ENCODE measurements around the gene TLR10.
A peak's percentile ranks its signal among the peaks of the same experiment; 100 is the strongest.

The TLR10 gene

DNA sequence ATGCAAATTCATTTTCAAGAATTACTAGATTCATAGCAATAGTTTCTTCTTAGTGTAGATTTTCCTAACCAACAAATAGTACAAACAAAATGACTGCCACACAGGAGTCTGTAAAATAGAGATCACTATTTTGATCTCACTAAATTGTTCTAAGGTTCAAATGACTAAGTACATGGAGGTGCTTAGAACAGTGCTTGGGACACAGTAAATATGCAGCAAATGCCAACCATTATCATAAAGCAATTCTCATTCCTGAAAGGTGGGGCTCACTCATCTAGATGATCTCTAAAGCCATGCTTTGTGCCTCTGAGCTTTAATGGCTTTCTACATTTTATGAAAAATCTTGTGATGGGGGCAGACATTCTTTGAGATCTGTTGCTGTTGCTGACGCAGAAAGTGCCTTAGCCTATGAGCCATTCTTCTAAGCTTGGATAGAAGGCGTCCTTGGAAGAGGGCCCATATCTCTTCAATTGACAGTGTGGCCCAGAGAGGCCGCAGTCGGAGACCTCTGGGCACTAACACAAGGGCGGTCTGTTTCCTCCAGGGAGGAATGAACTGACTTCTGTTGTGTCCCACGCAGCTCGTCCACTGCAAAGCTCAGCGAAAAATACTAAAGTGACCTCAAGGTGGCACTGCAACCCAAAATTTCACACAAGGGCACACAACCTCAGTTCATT, 23.5 kb downstream of the TLR10 start:
- Mint-ChIP-seq H3K9me3 (no peaks in the 10 kb centered on the region), H3K27me3 (peaks cover 10% of the 10 kb centered on the region), H3K4me3 (no peak overlapping the region), H3K4me1 (peaks cover 25% of the 10 kb centered on the region), H3K27ac (no peak overlapping the region)
- DNase-seq (peak; percentile 39 to 65), ATAC-seq (peak; percentile 77)

- ATAC-seq (peak; percentile 40), DNase-seq (no peak)
- Mint-ChIP-seq H3K4me3 (no peak overlapping the region), H3K9me3 (no peaks in the 10 kb centered on the region), H3K27me3 (peaks cover 10% of the 10 kb centered on the region), H3K4me1 (peaks cover 25% of the 10 kb centered on the region), H3K27ac (no peak overlapping the region)
These were observed 24.7 kb downstream of the TLR10 start for GRCh38 chr4:38757945-38758600.

- Mint-ChIP-seq H3K27ac (no peak overlapping the region), H3K9me3 (peaks cover 6 to 7% of the 10 kb centered on the region in 2 donors), H3K4me3 (no peak overlapping the region), H3K27me3 (no peaks in the 10 kb centered on the region), H3K4me1 (peaks cover 9% of the 10 kb centered on the region)
- peak; percentile 21 for ATAC-seq
- DNase-seq = no peak
These were observed 29.6 kb downstream of the TLR10 start for GRCh38 chr4:38752941-38753806.

DNA sequence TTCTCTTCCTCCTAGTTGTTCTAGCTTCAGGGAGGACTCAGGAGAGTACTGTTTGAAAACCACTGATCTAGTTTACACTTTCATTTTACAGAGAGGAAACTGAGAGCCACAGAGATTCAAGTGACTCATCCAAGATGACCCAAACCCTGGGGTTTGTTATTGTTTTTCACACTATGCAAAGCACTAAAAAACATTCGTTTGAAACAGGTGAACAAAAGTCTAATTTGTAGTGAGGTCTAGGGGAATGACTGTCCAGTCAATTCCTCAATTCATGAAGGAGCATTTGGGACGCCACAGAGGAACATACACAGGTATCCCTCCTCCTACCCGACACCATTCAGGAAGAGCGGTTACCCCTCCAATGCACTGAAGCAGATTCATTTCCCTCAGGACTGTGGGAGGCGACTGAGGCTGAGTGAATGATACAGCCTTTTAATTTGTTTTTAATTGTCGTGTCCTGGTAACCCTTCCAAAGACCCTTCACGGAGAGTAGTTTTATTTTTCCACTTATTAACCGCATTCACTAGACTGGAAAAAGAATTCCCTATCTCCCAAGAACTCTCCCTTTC, 30.3 kb downstream of the TLR10 start:
- no peak overlapping the region for H3K27ac Mint-ChIP-seq

DNA sequence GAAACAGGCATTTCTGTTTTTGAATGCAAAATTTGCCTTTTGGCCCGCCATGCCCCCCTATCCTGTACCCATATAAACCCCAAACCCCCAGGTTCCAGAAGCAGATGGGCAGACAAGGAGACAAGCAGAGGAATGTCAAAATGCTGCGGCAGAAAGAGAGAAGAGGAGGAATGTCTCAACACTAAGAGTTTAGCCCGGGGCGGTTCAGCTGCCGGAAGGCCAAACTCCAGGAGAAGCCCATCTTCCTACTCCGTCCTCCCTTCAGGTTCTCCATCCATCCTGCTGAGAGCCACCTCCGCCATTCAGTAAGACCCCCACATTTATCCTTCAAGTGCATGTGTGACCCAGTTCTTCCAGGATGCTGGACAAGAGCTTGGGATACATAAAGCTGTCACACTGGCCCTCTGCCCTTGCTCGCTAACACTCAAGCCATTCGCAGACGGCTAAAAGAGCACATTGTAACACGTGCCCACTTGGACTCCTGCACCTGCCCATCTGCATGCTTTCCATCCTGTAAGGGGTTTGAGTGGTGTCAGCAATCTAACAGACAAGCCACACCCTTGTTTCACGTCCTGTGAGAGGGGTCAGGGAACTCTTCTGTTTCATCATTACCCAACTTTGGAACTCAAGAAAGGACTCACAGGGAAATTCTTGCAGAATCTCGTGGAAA, 31.3 kb downstream of the TLR10 start:
- no peak for DNase-seq
- Mint-ChIP-seq H3K27me3 (no peaks in the 10 kb centered on the region), H3K27ac (no peak overlapping the region), H3K9me3 (peaks cover 15 to 19% of the 10 kb centered on the region in 2 donors), H3K4me1 (peaks cover 9% of the 10 kb centered on the region), H3K4me3 (no peak overlapping the region)
- ATAC-seq = no peak

More for the DNA sequence above, 30.3 kb downstream of the TLR10 start:
- DNase-seq = no peak
- H3K27me3 Mint-ChIP-seq = no peaks in the 10 kb centered on the region
- ATAC-seq = peak; percentile 96
- no peak overlapping the region for H3K4me3 Mint-ChIP-seq
- H3K9me3 Mint-ChIP-seq = peaks cover 8 to 11% of the 10 kb centered on the region in 2 donors
- peaks cover 9% of the 10 kb centered on the region for H3K4me1 Mint-ChIP-seq

GRCh38 chr4:38749336-38749735, 33.5 kb downstream of the TLR10 start:
- H3K9me3 Mint-ChIP-seq = peaks cover 15 to 21% of the 10 kb centered on the region in 2 donors

GRCh38 chr4:38747629-38748028, 35.2 kb downstream of the TLR10 start:
- H3K27me3 Mint-ChIP-seq = no peaks in the 10 kb centered on the region

More at GRCh38 chr4:38749336-38749735, 33.5 kb downstream of the TLR10 start:
- ATAC-seq = no peak
- H3K27ac Mint-ChIP-seq = no peak overlapping the region
- H3K27me3 Mint-ChIP-seq = no peaks in the 10 kb centered on the region
- peaks cover 9% of the 10 kb centered on the region for H3K4me1 Mint-ChIP-seq
- H3K4me3 Mint-ChIP-seq = no peak overlapping the region
- no peak for DNase-seq

DNA sequence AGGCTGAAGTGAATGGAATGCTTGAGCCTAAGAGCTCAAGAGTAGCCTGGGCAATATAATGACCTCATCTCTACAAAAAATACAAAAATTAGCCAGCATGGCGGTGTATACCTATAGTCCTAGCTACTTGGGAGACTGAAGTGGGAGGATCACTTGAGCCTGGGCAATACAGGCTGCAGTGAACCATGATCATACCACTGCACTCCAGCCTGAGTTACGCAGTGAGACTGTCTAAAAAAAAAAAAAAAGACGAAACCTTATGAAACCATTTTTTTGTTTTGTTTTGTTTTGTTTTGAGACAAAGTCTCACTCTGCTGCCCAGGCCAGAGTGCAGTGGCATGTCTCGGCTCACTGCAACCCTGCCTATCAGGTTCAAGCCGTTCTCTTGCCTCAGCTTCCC, 36.9 kb downstream of the TLR10 start:
- ATAC-seq (no peak), DNase-seq (no peak)
- Mint-ChIP-seq H3K27me3 (no peaks in the 10 kb centered on the region), H3K4me3 (no peak overlapping the region), H3K27ac (no peak overlapping the region), H3K9me3 (peaks cover 15 to 21% of the 10 kb centered on the region in 2 donors), H3K4me1 (peaks cover 6% of the 10 kb centered on the region)

More at GRCh38 chr4:38747629-38748028, 35.2 kb downstream of the TLR10 start:
- Mint-ChIP-seq H3K9me3 (peaks cover 15 to 21% of the 10 kb centered on the region in 2 donors), H3K27ac (no peak overlapping the region), H3K4me1 (peaks cover 14% of the 10 kb centered on the region), H3K4me3 (no peak overlapping the region)
- no peak for DNase-seq
- no peak for ATAC-seq

GRCh38 chr4:38743866-38744265, 38.9 kb downstream of the TLR10 start:
- ATAC-seq (no peak), DNase-seq (no peak)
- Mint-ChIP-seq H3K27ac (peak overlapping the region; percentile 2 to 5), H3K4me1 (peaks cover 6% of the 10 kb centered on the region), H3K9me3 (peaks cover 15 to 20% of the 10 kb centered on the region in 2 donors), H3K27me3 (no peaks in the 10 kb centered on the region), H3K4me3 (no peak overlapping the region)

- Mint-ChIP-seq H3K4me1 (peaks cover 6% of the 10 kb centered on the region), H3K27ac (no peak overlapping the region), H3K4me3 (no peak overlapping the region), H3K27me3 (no peaks in the 10 kb centered on the region), H3K9me3 (no peaks in the 10 kb centered on the region)
- DNase-seq = no peak
- no peak for ATAC-seq
These were observed 42.5 kb downstream of the TLR10 start for GRCh38 chr4:38740303-38740702.

DNA sequence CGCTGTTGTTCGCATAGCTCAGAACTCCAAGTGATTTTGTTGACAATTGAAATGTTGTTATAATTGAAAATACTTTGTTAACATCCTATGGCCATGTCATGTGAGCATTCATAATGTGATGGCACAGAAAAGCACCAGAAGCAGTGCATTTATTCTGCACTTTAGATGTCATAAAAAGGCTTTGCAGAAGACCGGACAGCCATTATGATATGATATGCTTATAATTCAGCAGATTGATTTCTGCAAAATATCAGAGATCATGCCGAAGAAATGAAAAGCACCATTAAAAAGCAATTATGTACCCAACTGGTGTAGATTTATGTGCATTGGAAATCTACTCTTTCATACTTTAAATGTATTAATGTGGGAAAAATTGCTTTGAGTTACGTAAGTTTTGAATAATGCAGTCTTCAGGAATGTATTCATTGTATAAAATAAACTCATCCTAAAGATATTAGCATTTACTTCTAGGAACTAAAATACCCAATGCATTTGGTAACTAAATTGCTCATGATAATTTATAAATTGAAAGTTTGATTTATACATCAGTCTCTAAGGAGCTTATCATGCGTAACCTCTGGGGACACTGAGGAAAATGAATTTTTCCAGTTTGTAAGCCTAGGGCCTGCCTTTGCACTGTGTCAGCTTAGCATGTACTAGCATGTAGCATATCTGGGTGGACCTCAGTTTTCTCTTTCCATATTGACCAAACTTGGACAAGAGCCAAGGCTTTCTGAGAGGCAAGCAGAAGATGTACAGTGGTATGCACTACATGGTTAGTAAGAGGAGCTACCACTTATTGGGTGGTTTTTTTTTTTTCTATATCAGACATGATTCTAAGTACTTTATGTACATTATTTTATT, 43.6 kb downstream of the TLR10 start:
- DNase-seq = no peak
- no peak overlapping the region for H3K4me3 Mint-ChIP-seq
- H3K27me3 Mint-ChIP-seq = no peaks in the 10 kb centered on the region
- ATAC-seq = no peak
- peaks cover under 1% of the 10 kb centered on the region in 2 donors for H3K9me3 Mint-ChIP-seq
- H3K27ac Mint-ChIP-seq = no peak overlapping the region
- peaks cover 6% of the 10 kb centered on the region for H3K4me1 Mint-ChIP-seq

DNA sequence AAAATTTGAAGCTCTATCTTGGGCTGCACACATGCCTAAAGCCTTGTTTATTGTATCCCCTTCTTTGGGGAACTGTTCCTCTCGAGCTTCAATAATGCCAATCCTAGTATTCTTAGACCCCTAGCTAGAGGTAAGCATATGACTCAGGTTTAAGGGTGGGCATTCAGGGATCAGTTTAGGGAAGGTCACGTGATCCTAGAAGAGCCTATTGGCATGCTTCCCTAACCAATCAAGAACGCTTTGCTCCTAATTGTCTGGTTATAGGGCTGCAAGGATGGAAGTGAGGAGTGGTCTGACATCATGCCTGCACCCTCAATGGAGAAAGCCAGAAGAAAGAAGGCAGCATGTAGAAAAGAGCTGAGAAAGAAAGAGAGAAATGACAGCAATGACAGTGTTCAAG, 46.9 kb downstream of the TLR10 start:
- H3K4me3 Mint-ChIP-seq = no peak overlapping the region
- no peak overlapping the region for H3K27ac Mint-ChIP-seq
- DNase-seq (no peak), ATAC-seq (no peak)
- no peaks in the 10 kb centered on the region for H3K27me3 Mint-ChIP-seq
- peaks cover 6% of the 10 kb centered on the region for H3K4me1 Mint-ChIP-seq
- H3K9me3 Mint-ChIP-seq = peaks cover 14 to 15% of the 10 kb centered on the region in 2 donors

DNA sequence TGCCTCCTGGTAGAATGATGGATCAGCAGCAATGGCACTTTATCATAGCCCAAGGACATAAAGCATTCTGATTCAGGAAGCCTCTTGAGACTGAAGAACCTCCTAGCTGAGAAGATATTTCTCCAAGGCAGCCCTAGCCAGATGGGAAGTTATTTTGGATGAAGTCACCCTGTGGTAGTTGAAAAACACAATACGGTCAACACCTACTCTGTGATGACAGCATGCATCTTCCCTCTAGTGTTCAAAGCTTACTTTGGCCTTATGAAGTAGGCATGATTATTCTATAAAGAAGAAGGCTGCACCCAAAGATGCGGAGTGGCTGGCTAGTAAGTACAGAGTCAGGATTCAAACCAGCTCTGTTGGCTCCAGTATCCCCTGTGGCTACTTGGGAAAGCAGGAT, 47.9 kb downstream of the TLR10 start:
- Mint-ChIP-seq H3K9me3 (peaks cover 14 to 15% of the 10 kb centered on the region in 2 donors), H3K27ac (no peak overlapping the region), H3K27me3 (no peaks in the 10 kb centered on the region), H3K4me3 (no peak overlapping the region), H3K4me1 (peaks cover 14% of the 10 kb centered on the region)
- no peak for ATAC-seq
- DNase-seq = no peak

DNA sequence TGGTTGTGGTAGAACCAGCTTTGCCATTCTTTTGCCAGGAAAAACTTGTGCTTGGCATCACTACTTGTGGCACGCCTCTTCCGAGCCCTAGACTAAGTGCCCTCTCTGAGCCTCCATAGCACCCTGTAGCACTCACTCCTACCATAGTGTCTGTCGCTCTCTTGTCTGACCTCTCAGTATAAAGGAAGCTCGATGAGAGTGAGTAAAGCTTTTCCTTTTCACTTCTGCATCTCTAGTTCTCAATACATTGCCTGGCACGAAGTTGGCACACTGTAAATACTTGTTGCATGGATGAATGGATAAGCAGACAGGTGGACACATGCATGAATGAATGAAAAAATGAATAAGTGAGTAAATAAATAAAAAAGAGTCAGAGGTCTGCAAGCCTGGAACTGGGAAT, 48.3 kb downstream of the TLR10 start:
- no peak overlapping the region for H3K4me3 Mint-ChIP-seq
- ATAC-seq (no peak), DNase-seq (no peak)
- no peaks in the 10 kb centered on the region for H3K27me3 Mint-ChIP-seq
- H3K4me1 Mint-ChIP-seq = peaks cover 14% of the 10 kb centered on the region
- H3K9me3 Mint-ChIP-seq = peaks cover 14 to 15% of the 10 kb centered on the region in 2 donors
- peak overlapping the region in 1 of 2 donors; percentile 28 for H3K27ac Mint-ChIP-seq

Measured in stimulated activated naive CD8-positive, alpha-beta T cell treated with anti-CD3 and anti-CD28 coated beads, Interleukin-15, amount 100 ng/mL, for 72 hours (primary cell).